HG03457 (cell line): ENCODE measurements around the gene NR2F2.

Source experiments
- ATAC-seq: cut with Tn5 transposase; IDR thresholded peaks from one replicate; pipeline ENCODE4 v1.9.1; 2021; ENCODE audit warnings: moderate number of reproducible peaks; ENCODE audit not compliant: unreplicated experiment

Gene NR2F2

DNA sequence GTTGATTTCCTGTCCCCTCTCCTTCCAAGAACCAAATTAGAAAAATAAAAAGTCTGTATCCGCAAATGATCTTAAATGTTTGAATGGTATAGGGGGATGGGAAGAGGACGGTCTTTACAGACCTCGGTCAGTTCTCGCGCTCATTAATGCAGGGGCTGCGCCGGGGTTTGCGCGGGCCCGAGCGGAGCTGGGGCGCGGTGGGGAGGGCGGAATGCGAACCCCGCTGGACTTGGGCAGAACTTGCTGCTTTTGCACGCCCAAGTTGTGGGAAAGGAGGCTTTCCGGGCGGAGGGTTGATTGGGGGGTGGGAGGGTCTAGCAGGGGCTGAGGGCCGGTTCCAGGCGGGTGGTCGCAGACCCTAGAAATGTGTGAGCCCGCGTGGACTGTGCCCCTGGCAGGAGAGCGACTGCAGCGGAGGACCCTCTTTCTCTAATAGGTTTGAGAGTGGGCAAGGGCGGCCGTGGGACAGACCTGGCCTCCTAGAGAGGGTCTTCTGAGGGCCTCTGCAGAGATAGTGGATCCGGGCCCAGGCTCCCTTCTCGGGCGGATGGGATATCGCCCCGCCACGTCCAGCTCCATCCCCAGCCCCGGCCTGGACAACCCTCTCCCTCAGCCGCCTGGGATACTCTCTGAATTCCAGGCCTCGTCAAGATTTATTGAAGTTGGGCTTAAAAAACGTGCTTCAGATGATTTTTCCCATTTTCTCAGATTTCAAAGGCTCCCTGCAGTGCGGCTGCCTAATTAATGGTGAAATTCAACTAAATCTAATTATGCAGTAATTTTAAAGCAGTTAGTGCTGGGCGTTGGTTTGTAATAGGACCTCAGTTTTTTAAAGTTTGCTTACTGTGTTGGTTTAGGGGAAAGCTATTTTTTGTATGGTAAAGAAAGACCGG lies 11.3 kb downstream of the NR2F2 start:
- no peak for ATAC-seq

- no peak for ATAC-seq
Observed at GRCh38 chr15:96342406-96343112, 12.1 kb downstream of the NR2F2 start.

GRCh38 chr15:96343113-96344059 lies 12.9 kb downstream of the NR2F2 start:
- no peak for ATAC-seq

GRCh38 chr15:96344060-96344705 lies 13.7 kb downstream of the NR2F2 start:
- ATAC-seq, result no peak

DNA sequence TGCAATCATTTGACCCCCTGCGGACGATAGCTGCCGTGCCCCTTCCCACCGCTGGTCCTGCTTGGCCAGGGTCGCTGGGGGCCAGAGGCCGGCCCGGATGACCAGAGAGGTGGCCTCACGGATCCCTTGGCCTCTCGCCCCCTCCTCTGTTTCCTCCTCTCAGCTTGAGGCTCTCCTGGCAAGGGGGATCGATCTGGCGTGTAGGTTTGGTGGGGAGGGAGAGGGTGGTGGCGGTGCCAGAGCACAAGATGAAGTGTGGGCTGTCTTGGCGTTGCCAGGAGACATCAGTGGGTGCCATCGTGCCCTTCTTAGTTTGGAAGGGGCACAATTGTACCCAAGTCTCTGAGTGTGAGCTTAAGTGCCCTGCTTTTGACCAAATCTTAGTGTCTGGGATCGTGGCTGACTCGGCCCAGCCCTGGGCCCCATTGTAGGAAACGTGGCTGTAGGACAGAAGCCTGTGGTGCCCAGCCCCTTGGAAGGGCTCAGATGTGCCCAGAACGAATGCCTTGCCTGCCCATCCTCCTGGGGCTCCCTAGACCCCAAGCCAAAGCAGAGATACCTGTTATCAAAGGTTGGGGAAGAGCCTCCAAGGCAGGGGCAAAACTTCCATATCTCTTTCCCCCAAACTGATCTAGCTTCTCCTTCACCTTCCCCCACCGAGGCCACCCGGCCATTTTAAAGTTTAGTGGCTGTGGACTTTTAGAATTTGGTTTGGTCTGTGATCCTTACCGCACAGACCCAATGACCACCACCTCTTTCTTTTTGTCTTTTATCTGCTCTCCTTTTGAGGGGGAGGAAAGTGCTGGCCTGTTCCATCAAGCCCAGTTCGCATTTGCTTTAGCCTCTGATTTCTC lies 14.4 kb downstream of the NR2F2 start:
- no peak for ATAC-seq

DNA sequence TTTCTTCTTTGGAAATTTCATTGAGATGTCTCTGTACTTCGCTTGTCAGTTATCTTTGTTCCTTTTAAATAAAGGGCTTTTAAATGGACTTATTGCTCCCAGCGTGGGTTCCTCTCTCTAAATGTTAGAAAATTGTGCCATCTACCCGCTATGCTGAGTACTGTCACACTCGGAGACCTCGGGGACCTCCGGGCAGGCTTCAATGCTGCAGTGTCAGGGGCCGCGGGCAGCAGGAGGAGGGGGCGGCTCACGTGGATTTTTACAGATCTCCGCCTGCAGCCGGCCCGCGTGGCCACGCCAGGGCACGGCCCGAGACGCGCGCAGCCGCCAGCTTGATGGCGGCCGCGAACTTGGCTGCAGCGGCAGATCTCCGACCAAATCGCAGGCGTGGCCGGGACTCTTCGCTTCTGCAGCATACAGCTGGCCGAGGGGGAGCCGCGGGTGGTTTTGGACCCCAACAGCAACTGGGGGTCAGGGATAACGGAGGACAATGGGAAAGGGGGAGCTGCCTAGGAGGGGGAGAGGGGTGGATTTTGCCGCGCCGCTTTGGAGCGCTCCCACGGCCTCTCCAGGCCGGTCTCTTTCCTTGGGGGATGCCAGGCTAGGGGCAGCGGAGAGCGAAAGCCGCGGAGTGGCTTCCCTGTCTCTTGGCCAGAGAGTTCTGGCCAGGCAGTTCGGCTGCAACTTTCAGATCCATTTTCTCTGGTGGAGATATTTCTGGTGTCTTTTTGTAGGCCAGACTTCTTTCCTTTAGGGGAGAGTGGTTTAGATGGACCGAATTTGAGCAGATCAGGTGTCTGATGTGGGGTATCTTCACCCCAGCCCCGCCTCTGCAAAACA lies 15.3 kb downstream of the NR2F2 start:
- no peak for ATAC-seq

DNA sequence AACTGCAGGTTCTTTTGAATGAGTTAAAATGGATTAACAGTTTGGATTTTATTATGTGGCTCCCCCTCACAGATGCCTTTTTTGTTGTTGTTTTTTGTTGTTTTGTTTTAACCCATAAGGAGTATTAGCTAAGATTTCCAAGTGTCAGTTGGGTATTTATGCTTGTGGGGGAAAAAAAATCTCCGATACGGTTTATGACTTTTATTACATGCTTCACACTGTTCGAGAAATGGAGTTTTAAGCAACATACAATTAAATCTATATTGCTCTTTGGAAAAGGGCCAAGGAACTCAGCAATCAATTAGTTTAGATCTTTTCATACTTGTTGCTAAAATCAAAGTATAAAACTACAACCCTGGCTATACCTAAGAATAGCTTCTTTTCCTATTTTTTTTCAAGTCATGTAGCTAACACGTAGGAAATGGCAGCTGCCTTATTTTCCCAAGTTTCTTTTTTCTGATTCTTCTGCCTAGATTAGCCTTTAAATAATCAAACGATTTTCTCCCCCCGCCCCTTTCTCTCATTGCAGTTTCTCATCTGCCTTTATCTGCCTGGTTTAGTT lies 16.0 kb downstream of the NR2F2 start:
- ATAC-seq, result no peak

DNA sequence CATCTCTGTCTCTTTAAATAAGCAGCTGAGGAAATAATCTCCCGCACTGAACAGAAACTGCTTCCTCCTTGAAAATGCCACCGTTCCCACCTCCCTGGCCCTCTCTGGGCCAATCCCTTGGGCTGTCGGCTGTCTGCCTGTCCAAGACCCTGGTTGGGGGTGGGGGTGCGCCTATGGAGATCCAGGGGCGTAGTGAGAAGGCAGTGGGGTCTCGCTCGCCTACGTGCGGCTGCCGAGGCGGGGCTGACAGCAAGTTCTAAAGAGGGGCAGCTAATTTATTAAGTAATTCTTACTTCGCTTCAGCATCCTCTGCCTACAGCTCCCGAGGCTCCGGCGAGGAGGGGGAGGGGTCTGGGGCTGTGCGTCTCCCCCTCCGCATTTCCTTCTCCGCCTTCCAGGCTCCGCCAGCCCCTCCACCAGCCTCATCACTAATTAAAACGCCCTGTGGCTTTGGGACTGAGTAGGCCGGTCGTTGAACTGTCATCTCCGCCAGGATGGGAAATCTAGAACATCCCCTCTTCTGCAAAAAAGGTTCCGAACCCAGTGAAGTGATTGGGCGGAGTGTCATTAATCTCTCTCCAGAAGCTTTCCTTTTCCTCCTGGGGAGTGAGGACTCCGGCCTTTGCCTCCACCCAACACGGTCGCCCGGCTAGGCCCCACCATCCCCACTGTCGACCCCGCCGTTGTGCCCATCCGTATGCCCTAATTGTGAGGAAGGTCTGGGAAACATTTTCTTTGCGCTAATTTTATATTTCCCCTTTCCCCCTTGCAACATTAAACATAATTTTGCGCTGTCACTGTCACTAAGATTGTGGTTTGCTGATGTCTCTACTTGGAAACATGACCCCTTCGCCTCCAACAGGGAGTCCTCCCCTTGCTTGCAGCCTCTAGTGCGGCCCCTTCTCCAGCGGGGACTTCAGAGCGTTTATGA lies 16.9 kb downstream of the NR2F2 start:
- no peak for ATAC-seq

DNA sequence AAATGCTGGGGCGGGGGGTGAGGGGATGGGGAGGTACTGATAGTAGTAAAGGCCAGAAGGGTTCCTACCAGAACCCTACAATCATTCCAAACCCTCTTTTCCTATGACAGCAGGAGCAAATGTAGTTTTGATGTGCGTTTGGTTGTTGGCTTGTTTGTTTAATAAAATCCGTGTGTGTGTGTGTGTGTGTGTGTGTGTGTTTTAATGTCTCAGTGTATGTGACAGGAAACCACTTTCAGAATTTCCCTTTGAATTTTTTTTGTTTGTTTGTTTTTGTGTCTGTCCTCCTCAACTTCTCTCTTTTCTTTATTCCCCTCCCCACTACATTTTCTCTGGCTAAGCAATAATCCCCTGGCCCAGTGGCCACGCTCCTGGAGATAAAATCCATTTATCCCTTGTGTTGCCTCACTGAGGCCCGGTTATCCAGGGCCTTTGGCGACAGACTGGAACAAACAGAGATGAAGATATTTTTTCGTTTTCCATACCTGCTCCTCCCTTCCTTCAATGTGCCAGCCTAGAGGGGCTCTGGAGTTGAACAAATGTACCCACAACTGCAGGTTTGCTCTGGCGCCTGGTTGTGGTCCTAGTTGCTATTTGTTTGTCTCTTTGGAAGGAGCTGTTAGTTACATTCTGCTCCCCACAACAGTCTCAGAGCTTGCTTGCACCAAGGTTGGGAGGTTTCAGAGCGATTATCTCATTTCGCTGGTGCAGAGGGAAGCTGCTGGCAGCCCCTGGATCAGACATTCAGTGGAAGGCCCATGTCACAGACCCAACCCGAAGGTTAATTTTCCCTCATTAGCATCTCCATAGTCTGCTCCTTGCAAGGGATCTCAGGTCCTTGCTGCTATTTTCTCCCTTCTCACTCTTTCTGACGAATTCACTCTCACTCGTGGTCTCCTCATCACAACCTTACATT lies 17.9 kb downstream of the NR2F2 start:
- ATAC-seq, result no peak

DNA sequence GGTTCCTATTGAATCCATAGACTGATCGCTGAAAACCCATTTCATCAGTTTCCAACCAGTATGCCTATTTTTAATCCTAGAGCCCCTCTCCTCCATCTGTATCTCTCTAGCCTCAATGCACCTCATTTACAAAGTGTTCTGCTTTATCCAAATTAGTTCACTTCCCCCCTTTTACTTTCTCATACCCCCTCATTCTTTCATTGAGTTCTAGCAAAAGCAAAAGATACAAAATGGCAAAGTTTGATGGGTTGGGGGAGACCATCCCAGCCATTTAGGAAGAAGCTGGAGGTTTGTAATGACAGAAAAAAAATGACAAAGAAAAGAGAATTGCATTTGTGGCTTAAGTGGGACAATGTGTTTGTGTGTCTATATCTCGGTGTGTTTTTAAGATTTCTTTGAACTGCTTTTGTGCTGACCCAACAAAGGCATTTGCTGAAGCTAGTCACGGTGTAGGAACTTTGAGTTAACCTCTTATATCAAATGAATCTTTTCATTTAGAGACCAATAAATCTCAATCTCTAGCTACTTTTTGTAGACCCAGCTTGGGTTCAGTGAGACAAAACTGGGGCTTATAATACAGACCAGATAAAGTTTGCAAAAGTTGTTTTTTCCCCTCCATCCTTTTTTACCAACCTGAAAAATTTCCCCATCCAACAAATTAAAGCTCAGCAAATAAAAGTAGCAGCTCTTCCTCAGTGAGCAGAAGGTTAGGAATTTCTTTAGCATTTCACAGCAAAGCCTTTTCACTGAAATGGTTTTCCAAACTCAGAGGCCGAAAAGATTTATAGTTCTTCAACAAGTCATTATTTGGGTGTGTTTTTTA lies 18.7 kb downstream of the NR2F2 start:
- no peak for ATAC-seq

- no peak for ATAC-seq
Observed at GRCh38 chr15:96349857-96350720, 19.6 kb downstream of the NR2F2 start.

GRCh38 chr15:96350934-96351724 lies 20.6 kb downstream of the NR2F2 start:
- no peak for ATAC-seq

DNA sequence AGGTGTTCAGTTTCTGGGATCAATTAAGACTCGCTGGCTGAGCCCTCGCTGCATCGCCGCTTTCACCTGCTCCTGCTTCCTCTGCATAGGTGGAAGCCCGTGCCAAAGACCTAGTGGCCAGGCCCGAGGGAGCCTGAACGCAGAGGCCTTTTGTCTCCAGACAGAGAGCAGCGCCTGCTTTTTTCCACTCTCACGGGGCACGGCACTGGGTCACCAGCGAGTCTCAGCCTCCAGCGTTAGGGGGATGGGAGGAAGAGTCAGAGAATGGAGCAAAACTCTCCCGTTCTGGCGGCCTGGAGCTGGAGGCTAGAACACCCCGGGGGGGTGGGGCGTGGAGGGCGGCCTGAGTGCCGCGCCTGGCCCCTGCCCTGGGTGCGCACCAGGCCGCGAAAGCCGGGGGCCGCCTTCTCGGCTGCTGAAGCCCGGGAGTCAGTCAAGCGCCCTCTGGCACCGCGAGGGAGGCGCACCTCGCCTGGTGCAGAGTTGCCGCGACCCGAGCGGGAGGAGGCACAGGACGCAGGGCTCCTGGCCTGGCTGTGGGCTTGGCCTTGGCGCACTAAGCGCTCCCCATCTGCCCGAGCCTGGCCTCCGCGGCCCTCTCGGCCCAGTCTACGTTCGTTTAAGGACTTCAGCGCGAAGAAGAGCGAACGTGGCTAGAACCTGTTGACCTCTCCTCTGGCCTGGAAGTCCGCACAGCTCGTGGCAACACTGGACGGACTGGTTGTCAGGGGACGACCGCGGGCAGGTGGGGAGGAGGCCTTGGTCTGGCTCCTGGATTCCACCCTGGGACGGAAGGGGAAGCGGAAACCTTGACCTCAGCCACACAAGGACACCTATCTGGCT lies 21.5 kb downstream of the NR2F2 start:
- ATAC-seq, result no peak
